ENCODE results near the gene COMMD3. TPM values are rescaled to one million over a fixed set of nuclear protein-coding genes. Genes with fewer than 3 reads are reported as not detected.

The COMMD3 gene
- total and polyA plus RNA-seq, 9 of the 15 experiments (the other 6 are each of a cell fraction or from before 2014, with no cell fraction given), result 50.7 to 217 (median 80.1) TPM

DNA sequence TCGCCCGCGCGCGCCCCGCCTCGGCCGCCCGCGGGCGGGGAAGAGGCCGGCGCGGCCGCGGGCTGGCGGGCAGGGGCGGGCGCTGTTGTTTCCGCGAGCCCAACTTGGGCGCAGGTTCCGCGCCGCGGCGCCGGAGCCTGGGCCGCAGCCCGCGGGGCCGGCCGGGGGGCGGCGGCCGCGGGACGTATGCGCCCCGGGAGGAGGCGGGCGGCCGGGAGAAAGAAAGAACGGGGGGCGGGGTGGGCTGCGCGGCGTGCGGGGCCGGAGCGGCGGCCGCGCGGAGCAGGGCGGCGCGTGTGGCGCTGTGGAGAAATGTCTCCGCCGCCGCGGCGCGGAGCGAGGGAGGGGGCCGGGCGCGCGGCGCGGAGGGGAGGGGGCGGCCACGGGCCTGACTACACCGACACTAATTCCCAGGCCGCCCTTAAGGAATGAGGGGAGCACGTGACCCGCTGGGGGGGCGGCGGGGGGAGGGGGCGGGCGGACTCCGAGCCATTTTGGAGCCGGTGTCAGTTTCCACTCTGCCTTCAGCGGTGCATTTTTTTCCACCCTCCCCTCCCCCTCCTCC, 4.5 kb downstream of the COMMD3 start, which contains the start of gene BMI1 (continued):
- TF ChIP-seq TBL1XR1 (IDR thresholded peaks at IDR 0.05; ENCODE audit: low read length in 2 of 2), result no peak
- TF ChIP-seq, protein P1, sequence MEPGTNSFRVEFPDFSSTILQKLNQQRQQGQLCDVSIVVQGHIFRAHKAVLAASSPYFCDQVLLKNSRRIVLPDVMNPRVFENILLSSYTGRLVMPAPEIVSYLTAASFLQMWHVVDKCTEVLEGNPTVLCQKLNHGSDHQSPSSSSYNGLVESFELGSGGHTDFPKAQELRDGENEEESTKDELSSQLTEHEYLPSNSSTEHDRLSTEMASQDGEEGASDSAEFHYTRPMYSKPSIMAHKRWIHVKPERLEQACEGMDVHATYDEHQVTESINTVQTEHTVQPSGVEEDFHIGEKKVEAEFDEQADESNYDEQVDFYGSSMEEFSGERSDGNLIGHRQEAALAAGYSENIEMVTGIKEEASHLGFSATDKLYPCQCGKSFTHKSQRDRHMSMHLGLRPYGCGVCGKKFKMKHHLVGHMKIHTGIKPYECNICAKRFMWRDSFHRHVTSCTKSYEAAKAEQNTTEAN (CRISPR knock-in tag; IDR thresholded peaks at IDR 0.05), result no peak
- no peak for TF ChIP-seq PHF8 (IDR thresholded peaks at IDR 0.05; ENCODE audit: borderline replicate concordance, low read length)
- no peak for TF ChIP-seq COPS2 (conservative IDR thresholded peaks at IDR 0.05)
- TF ChIP-seq, protein P2, sequence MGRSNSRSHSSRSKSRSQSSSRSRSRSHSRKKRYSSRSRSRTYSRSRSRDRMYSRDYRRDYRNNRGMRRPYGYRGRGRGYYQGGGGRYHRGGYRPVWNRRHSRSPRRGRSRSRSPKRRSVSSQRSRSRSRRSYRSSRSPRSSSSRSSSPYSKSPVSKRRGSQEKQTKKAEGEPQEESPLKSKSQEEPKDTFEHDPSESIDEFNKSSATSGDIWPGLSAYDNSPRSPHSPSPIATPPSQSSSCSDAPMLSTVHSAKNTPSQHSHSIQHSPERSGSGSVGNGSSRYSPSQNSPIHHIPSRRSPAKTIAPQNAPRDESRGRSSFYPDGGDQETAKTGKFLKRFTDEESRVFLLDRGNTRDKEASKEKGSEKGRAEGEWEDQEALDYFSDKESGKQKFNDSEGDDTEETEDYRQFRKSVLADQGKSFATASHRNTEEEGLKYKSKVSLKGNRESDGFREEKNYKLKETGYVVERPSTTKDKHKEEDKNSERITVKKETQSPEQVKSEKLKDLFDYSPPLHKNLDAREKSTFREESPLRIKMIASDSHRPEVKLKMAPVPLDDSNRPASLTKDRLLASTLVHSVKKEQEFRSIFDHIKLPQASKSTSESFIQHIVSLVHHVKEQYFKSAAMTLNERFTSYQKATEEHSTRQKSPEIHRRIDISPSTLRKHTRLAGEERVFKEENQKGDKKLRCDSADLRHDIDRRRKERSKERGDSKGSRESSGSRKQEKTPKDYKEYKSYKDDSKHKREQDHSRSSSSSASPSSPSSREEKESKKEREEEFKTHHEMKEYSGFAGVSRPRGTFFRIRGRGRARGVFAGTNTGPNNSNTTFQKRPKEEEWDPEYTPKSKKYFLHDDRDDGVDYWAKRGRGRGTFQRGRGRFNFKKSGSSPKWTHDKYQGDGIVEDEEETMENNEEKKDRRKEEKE (IDR thresholded peaks at IDR 0.05; ENCODE audit: borderline replicate concordance in 1 of 2, control insufficient read depth in 1 of 2, low read depth in 2 of 2, low read length in 1 of 2), result no peak
- TF ChIP-seq, protein P3, sequence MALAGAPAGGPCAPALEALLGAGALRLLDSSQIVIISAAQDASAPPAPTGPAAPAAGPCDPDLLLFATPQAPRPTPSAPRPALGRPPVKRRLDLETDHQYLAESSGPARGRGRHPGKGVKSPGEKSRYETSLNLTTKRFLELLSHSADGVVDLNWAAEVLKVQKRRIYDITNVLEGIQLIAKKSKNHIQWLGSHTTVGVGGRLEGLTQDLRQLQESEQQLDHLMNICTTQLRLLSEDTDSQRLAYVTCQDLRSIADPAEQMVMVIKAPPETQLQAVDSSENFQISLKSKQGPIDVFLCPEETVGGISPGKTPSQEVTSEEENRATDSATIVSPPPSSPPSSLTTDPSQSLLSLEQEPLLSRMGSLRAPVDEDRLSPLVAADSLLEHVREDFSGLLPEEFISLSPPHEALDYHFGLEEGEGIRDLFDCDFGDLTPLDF (CRISPR knock-in tag; IDR thresholded peaks at IDR 0.05), result no peak
- TF ChIP-seq, protein P4, sequence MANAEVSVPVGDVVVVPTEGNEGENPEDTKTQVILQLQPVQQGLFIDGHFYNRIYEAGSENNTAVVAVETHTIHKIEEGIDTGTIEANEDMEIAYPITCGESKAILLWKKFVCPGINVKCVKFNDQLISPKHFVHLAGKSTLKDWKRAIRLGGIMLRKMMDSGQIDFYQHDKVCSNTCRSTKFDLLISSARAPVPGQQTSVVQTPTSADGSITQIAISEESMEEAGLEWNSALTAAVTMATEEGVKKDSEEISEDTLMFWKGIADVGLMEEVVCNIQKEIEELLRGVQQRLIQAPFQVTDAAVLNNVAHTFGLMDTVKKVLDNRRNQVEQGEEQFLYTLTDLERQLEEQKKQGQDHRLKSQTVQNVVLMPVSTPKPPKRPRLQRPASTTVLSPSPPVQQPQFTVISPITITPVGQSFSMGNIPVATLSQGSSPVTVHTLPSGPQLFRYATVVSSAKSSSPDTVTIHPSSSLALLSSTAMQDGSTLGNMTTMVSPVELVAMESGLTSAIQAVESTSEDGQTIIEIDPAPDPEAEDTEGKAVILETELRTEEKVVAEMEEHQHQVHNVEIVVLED (CRISPR knock-in tag; IDR thresholded peaks at IDR 0.05), result peak; percentile 25; the same call in 1 of the 2 replicates
- no peak for TF ChIP-seq SRSF1 (IDR thresholded peaks at IDR 0.05; ENCODE audit: low read depth, low read length)
- no peak for TF ChIP-seq NR2C2 (CRISPR knock-in tag; IDR thresholded peaks at IDR 0.05)
- peak; percentile 69 for TF ChIP-seq NR2C2 (tag; IDR thresholded peaks at IDR 0.05)
- TF ChIP-seq EHMT2 (IDR thresholded peaks at IDR 0.05), result no peak
- TF ChIP-seq ZNF140 (CRISPR knock-in tag; IDR thresholded peaks at IDR 0.05), result no peak
- TF ChIP-seq TCF7 (IDR thresholded peaks at IDR 0.05; ENCODE audit: borderline replicate concordance), result no peak
- TF ChIP-seq, protein P5, sequence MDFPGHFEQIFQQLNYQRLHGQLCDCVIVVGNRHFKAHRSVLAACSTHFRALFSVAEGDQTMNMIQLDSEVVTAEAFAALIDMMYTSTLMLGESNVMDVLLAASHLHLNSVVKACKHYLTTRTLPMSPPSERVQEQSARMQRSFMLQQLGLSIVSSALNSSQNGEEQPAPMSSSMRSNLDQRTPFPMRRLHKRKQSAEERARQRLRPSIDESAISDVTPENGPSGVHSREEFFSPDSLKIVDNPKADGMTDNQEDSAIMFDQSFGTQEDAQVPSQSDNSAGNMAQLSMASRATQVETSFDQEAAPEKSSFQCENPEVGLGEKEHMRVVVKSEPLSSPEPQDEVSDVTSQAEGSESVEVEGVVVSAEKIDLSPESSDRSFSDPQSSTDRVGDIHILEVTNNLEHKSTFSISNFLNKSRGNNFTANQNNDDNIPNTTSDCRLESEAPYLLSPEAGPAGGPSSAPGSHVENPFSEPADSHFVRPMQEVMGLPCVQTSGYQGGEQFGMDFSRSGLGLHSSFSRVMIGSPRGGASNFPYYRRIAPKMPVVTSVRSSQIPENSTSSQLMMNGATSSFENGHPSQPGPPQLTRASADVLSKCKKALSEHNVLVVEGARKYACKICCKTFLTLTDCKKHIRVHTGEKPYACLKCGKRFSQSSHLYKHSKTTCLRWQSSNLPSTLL (IDR thresholded peaks at IDR 0.05), result no peak
- no peak for TF ChIP-seq TEAD1 (CRISPR knock-in tag; IDR thresholded peaks at IDR 0.05)
- no peak for TF ChIP-seq RBM15 (IDR thresholded peaks at IDR 0.05; ENCODE audit: insufficient read depth, low read length)
- no peak for TF ChIP-seq ERF (CRISPR knock-in tag; IDR thresholded peaks at IDR 0.05)
- TF ChIP-seq IFI16 (CRISPR knock-in tag; IDR thresholded peaks at IDR 0.05), result no peak
- TF ChIP-seq C11orf30 (IDR thresholded peaks at IDR 0.05; ENCODE audit: low read depth), result no peak

Data from K562 (cell line).